Sciatic nerve (tissue), 2 donors: ENCODE data around the gene LTF. TPM values are rescaled to one million over a fixed set of nuclear protein-coding genes. Genes with fewer than 3 reads are reported as not detected.
A peak's percentile ranks its signal among the peaks of the same experiment; 100 is the strongest.

Experiments
- ATAC-seq: fragments of 200-7000 bp; cut with Tn5 transposase; one replicate; pipeline ENCODE4 v1.9.1; 2020; ENCODE audit warnings: mild to moderate bottlenecking, moderate library complexity
- DNase-seq: peaks from one replicate; pipeline ENCODE4 v3.0.0-alpha.2; 2020; ENCODE audit warnings: low spot score
- intact Hi-C: fragments of 100-400 bp; cut with DNase I; formaldehyde crosslinking; loops from one replicate; pipeline ENCODE4 v1.14.2; 2022
- total RNA-seq: library from RNA; stranded (reverse); fragmentation: NEBNext Ultra II Directional; extraction: Animal tissue kit (Norgen Biotek cat#: 25700); gene quantifications from one replicate; pipeline ENCODE4 v1.2.1, GENCODE V29; 2021
- donor health status: DM: no; HTN: no; CAD: no.
- donor health status: DM: no; HTN: no; CAD: no.

LTF gene
- total RNA-seq, 1 donor from 2014 or later, result 11.3 TPM

DNA sequence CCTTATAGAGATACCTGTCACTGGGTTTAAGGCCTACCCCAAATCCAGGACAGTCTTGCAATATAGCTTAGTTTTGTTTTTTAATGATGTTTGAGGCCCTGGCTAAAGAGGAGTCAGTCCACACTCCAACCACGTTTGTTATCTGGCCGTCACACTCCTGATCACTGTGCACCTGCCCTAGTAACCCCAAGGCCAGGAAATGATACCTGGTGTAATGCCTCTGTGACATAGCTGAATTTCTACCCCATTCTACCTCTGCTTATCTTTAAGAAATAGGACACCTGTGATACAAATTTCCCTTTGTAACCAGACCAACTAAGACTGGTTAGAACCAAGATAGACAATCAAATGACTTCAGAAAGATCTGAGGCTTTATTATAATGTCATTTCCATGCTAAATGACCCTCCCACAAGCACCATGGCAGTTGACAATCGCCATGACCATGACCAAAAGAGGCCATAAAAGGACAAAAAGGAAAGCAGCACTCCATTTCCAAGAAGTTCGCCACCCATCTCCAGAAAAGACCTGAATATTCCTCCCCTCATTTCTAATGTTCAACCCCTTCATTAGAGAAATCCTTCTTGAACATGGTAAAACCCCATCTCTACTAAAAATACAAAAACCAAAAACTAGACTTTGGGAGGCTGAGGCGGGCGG, 28.3 kb upstream of the LTF start:
- intact Hi-C loops, result no loop called here
- ATAC-seq (no peak), DNase-seq (no peak)

DNA sequence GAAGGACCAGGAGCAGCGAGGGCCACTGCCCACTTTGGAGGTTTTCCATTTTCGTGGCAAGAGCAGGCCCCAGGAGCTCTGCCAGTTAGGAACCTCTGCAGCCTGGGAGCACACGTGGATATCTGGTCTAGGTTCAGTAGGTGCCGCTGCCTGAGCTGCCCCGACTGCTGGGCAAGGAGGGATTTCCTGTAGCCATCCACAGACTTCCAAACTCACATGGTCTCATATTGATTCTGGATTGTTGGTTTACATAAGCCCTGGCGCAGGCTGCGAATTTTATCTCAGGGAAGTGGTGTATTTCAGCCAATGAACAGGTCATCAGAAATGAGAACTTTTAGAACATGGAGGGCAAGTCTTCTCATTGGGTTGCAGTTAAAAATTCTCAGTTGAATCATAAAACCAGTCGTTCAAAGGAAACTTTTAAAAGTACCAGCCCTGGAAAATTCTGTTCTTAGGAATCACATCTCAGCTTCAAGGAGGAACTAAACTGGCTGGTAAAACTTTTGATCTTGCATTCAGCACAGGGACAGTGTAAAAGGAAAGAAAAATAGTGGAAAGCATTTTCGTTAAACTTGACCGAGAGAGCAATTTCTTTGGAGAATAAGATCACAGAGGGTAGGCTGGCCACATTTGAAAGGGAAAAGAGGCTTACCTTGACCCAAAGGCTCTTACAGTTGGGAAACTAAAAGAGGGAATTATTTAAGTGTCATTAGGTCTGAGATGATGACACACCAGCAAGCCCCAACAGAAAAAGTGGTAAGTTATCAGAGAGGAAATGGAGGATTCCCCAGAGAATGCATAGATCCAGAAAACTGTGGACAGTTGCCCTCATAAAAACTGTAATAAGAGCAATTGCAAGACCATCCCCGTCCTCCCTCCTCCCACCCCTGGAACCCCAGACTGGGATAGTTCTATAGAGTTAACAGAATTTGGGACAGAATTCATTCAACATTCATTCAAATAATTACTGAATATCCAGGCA, 26.7 kb upstream of the LTF start:
- no peak for DNase-seq
- no peak for ATAC-seq
- intact Hi-C loops, result no loop called here

DNA sequence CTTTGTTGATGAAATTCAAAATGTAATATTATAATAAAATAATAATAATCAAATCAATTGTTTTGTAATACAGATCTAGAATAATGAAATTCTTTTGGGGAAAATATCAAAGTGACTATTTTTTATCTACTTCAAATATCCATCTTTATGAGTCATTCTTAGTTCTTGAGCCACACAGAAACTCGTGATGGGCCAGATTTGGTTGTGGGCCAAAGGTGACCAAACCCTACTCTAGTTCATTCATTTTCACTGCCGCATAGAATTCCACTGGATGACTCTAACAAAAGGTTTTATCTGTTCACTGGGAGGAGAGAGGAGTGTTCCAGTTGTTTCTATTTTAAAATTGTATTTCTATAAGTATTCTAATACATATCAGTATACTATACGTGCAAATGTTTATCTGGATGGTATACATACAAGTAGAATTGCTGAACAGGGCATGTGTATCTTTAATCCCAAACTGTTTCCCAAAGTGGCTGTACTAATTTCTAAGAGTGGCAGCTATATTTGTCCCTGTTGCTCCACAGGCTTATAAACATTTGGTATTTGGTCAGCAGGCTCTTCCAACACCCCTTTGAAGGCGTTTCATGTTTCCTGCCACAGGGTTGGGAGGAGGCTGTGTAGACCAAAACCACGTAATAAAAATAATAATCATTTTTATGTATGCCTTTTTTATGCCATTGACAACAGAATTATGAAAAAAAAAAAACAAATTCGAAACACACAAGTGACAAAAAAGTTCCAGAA, 25.8 kb upstream of the LTF start:
- no peak for ATAC-seq
- intact Hi-C loops, result no loop called here
- DNase-seq, result no peak

DNA sequence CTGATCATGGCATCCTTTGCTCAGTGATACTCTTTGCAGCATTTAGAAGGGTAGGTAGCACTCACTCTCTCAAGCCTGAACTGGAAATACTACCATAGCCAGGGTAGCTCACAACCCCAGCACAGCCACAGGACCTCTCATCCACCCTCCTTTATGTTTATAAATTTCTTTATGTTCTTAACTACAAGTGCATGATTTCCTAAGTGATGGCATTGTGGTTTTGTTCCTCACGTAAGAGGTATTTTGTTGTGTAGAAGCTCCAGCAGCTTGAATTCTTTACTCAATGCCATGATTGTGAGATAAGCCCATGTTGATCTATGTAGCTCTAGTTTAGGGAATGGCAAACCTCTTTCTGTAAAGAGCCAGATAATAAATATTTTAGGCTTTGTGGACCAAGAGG, 25.2 kb upstream of the LTF start:
- intact Hi-C loops, result no loop called here
- no peak for ATAC-seq
- no peak for DNase-seq

DNA sequence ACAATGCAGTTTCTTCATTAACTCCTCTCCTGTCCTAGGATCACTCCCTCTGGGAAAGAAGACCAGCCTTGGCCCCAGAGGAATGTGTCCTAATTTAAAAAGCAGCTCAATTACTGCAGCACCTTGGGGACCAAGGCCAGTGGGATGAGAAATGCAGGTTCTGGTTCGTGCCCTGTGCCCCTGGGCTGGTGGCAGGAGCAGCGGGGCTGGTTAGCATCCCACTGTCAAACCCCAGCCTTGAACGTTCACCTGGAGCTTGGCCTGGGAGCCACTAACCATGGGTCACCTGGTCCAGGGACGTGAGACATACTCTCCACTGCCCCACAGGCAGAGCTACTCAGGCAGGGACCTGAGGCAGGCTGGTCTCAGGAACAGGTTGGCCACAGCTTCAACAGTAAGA, 24.7 kb upstream of the LTF start:
- ATAC-seq (no peak), DNase-seq (no peak)
- intact Hi-C loops, result no loop called here

DNA sequence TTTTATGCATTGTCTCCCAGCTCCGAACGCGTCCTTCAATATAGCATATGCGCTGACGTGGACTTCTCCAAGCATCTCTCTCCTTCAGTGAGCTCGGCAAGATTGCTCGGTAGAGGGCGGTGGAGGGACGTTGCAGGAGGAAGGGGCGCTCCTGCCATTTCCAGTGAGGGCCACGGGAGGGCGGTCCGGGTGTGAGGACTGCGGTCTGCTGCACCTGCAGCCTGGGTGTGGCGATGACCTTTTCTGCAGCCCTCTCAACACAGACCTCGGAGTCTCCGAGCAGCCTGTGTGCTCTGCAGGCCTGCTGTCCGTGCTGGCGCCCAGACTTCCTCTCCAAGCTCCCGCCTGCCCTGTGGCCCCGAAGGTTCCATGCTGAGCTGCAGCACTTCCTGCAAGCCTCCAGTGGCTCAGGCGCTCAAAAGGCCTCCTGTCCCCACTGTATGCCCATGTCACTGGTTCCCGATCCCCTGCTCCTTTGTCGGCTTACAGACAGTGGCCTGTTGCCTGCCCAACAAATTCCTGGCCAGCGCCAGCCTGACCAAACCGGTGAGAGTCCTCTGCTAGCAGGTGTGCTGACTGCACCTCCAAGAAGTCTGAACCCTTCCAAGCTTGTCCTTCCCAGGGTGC, 24.1 kb upstream of the LTF start:
- DNase-seq (peak; percentile 94), ATAC-seq (peak; percentile 96)
- intact Hi-C loops, result no loop called here

DNA sequence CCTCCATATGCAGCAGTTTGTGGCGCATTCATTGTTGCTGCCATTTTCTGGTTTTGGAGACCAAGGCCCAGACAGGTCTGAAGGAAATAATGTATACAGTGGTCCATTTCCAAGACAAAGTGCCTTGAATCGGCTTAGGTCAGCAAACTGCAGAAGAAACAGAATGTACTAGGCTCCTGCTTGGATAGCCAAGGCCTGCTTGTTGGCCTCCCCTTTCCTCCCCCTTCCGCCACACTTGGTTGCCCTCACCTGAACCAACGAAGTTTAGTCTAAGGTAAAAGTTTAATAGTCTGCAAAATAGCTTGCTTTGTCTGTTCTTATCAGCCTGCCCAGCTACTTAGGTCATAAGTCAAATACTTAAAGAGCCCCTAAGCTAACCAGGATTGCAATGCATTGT, 21.1 kb upstream of the LTF start:
- DNase-seq (no peak), ATAC-seq (no peak)
- intact Hi-C loops, result no loop called here

DNA sequence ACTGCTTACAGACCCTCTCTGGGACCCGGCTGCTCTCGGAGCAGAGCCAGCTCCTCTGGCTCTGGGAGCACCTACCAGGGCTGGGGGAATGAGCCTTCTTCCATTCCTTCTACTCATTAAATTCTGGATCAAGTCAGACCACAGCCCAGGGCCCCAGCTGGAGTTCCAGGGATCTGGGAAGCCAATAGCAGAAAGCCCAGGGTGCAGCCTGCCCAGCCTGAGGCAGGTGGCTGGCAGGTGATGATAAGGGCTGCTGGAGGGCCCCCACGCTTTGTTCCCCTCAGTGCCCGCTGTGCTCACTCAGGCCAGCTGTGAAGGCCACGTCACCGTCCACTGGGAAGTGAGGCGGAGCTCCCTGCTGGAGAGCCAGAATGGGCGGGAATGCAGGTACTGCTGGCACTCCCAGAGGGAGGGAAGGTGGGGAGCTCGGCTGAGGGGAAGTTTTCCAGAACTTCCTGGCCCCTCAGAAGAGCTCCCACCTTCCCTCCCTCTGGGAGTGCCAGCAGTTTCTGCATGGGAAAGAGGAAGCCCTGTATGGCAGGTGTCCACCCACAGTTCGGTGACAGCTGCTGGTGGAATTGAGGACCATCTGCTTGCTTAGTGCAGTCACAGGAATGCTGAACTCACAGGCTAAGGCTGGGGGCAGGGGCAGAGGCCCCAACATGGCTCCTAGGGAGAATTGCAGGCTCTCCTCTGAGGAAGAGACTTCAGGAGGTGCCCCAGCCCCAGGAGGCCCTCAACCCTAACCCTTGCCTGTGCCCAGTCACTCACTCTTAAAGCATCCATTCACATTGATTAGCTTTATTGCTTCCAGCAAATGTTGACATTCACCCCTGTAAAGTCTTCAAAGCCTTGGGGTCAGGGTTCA, 20.4 kb upstream of the LTF start:
- intact Hi-C loops, result no loop called here
- DNase-seq, result no peak

DNA sequence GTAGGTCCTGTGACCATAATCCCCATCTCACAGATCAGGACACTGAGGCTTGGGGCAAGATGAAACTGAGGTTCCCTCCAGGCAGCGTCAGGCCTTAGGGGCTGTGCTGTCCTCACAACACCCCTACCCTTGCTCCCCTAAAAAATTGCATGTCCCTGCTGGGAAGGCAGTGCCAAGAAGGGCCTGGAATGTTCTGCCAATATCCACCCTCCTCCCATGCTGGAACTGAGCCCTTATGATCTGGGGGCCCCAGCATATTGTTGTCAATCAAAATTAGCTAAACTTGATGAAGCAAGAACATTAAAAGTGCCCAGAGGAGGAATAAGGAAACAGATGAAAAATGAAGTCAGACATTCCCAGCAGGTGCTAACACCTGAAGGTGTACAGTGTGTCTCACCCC, 19.7 kb upstream of the LTF start:
- ATAC-seq (no peak), DNase-seq (no peak)
- intact Hi-C loops, result no loop called here

More for the DNA sequence above, 20.4 kb upstream of the LTF start:
- ATAC-seq, result no peak

DNA sequence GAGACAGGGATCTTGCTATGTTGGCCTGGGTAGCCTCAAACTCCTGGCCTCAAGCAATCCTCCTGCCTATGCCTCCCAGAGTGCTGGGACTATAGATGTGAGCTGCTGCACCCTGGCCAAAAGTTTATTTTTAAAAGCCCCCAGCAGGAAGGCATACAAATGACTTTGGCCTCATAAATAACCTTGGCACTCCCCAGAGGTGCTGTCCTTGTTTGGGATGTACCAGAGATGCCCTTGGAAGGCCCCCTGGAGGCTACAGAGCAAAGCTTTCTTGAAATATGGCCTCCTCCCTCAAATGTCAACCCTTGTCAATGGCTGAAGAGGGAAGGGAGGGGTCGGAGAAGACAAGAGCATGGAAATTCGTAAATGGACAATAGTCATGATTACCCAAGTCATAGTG, 19.1 kb upstream of the LTF start:
- no peak for DNase-seq
- ATAC-seq, result no peak
- intact Hi-C loops, result no loop called here

DNA sequence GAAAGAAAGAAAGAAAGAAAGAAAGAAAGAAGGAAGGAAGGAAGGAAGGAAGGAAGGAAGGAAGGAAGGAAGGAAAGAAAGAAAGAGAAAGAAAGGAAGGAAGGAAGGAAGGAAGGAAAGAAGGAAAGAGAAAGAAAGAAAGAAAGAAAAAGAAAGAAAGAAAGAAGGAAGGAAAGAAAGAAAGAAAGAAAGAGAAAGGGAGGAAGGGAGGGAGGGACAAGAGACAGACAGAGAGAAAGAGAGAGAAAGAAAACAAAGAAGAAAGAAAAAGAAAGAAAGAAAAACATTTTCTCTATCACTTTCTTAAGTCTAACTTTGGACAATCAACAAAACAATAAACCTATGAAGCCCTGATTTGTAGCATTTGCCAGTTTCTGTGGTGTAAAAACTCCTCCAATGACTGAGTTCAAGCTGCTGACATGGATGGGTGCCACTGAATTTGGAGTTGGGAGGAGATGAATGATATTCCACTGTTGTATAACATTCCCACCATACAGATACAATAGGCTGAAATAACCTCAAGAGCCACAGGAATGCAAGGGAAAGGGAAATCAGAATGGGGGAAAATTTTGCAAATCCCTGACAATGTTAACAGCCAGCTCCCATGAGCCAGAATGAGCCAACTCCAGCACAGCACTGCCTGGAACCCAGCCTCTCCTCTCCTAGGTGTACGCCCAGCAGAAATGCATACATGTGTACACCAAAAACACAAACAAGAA, 18.1 kb upstream of the LTF start:
- intact Hi-C loops, result no loop called here
- no peak for DNase-seq
- ATAC-seq, result no peak

DNA sequence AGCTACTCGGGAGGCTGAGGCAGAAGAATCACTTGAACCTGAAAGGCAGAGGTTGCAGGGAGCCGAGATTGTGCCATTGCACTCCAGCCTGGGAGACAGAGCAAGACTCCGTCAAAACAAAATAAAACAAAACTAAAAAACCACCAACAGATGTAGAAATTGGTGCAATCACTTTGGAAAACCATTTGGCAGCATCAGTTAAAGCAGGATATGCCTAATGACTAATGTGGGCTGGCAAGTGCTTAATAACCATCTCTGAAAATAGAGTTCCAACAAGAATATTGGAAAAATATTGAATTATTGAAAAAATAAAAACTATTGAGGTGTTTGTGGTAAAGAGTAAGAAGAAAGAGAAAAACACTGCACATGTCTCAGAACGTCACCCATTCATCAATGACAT, 16.9 kb upstream of the LTF start:
- intact Hi-C loops, result no loop called here
- DNase-seq (no peak), ATAC-seq (no peak)

DNA sequence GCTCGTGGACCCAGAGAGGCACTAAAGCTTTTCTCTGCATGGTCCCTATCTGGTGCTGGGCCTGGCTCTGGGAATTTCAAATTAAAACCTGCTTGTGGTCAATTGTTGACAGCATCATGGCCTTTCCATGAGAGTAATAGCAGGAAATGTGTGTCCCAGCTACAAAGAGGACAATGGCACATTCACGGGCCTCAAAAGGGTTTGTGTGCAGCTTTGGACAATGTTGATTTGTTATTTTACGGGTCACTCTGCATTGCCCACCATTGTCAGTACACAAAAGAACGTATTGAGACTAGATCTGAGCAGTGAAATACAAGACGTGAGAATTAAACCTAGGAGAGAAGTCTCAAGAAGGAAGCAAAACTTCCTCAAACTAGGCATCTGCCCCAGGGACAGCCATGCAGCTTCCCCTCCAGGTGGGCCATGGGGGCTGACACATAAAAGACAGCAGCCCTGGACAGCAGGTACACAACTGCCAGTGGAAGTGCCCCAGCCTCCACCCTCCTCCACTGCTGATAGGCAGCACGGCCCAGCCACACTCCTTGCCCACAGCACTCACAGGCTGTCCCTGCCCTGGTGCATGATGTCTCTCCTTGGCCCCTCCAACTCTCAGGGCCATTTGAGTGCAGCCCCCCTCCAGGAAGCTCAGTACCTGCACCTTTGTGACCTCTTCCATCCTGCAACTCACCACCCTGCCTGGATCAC, 15.9 kb upstream of the LTF start:
- intact Hi-C loops, result no loop called here
- ATAC-seq (peak; percentile 10), DNase-seq (no peak)

DNA sequence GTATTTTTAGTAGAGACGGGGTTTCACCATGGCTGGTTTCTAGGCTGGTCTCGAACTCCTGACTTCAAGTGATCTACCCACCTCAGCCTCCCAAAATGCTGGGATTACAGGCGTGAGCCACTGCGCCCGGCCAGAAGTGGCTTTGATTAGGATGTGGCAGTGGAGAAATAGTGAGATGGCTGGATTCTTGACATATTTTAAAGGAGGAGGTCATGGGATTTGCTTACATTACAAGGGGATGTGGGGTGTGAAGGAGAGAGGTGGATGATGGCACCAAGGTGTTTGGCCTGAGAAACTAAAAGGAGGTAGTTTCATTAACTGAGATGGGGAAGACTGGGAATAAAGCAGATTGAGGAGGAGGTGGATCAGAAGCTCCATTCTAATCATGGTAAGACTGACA, 15.0 kb upstream of the LTF start:
- intact Hi-C loops, result no loop called here
- DNase-seq (no peak), ATAC-seq (no peak)

DNA sequence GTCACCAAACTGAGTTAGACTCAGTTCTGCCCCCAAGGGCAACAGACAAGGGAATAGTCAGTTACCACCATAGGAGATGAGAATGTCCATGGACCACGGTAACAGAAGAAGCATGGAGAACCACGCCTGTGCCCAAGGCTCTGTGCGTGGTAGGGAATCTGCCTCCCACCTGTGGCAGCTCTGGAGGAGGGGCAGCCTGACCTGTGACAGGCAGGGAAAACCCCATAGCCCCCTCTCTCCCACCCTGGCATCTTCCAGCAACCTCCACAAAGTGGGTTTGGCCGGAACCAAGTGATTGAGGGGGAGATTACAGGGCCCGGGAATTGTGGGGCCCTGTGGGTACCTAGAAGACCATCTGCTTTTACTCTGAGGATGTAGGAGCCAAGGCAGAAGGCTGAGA, 14.3 kb upstream of the LTF start:
- no peak for ATAC-seq
- no peak for DNase-seq
- intact Hi-C loops, result no loop called here

DNA sequence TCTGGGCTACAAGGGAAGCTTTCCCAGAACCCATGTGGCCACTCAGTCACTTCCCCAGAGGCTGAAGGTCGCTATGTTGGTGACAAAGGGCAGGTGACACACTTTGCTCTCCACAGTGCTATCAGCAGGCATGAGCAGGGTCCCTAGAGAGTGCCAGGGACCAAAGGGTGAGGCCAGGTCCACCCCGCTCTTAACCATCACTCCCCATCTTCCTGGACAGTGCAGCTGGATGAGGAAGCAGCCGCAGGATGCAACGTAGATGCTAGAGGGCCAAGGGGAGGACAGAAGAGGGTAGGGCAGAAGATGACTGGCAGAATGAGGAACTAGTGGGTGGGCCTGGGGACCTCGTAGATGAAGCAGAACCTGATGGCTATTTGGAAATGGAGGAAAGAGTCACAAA, 13.6 kb upstream of the LTF start:
- DNase-seq (no peak), ATAC-seq (no peak)
- intact Hi-C loops, result no loop called here

DNA sequence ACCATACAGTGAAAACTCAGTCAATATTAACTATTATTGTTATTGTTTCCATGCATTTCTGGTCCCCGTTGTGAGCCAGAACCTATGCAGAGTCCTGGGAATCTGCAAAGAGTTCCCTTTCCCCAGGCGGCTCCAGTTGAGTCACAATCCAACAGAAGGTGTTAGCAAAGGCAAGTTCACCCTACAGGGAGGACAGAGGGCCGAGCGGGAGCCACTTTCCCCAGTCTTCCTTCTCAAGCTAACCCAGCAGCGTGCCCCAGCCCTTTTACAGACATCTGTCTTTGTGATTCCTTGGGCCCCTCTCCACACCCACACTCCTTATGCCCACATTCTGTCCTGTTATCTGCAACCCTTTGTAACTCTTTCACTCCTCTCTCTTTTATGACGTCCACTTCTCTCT, 13.1 kb upstream of the LTF start:
- intact Hi-C loops, result no loop called here
- DNase-seq (no peak), ATAC-seq (no peak)
